Stimulated activated CD4-positive, alpha-beta T cell treated with anti-CD3 and anti-CD28 coated beads, Interleukin-1b, Interleukin-23, amount 100 ng/mL, for 48 hours (primary cell): ENCODE measurements around the gene MSI2.

ENCODE experiments used
- DNase-seq: peaks from one replicate; pipeline ENCODE4 v3.0.0-alpha.2; 2020

Gene MSI2

GRCh38 chr17:57247261-57247660 is 9.1 kb upstream of the MSI2 start:
- DNase-seq, result no peak

GRCh38 chr17:57247913-57248312 is 8.4 kb upstream of the MSI2 start:
- DNase-seq, result no peak

- DNase-seq, result no peak
Measured at GRCh38 chr17:57249520-57249919, 6.8 kb upstream of the MSI2 start.

- DNase-seq, result no peak
Measured at GRCh38 chr17:57251211-57251787, 5.0 kb upstream of the MSI2 start.

- DNase-seq, result no peak
Measured at GRCh38 chr17:57253362-57254065, 2.8 kb upstream of the MSI2 start.

- no peak for DNase-seq
Measured at GRCh38 chr17:57255182-57255775, 1.0 kb upstream of the MSI2 start.

GRCh38 chr17:57256708-57257112 is 387 bp downstream of the MSI2 start:
- peak; percentile 17 for DNase-seq

GRCh38 chr17:57257195-57257894 is 1.0 kb downstream of the MSI2 start:
- no peak for DNase-seq

GRCh38 chr17:57257895-57258851 is 1.9 kb downstream of the MSI2 start:
- DNase-seq, result no peak

GRCh38 chr17:57259306-57259705 is 3.0 kb downstream of the MSI2 start:
- DNase-seq, result no peak

- DNase-seq, result no peak
Measured at GRCh38 chr17:57259817-57260216, 3.5 kb downstream of the MSI2 start.

GRCh38 chr17:57260325-57261083 is 4.2 kb downstream of the MSI2 start:
- DNase-seq, result no peak

GRCh38 chr17:57261084-57261461 is 4.8 kb downstream of the MSI2 start:
- no peak for DNase-seq

- DNase-seq, result no peak
Measured at GRCh38 chr17:57262557-57262956, 6.2 kb downstream of the MSI2 start.

- DNase-seq, result no peak
Measured at GRCh38 chr17:57264250-57264649, 7.9 kb downstream of the MSI2 start.

- no peak for DNase-seq
Measured at GRCh38 chr17:57264776-57265175, 8.5 kb downstream of the MSI2 start.

GRCh38 chr17:57266902-57267311 is 10.6 kb downstream of the MSI2 start:
- DNase-seq, result no peak

GRCh38 chr17:57268181-57268580 is 11.9 kb downstream of the MSI2 start:
- no peak for DNase-seq

GRCh38 chr17:57269052-57269451 is 12.7 kb downstream of the MSI2 start:
- no peak for DNase-seq

- DNase-seq, result no peak
Measured at GRCh38 chr17:57269598-57270255, 13.4 kb downstream of the MSI2 start.

GRCh38 chr17:57270801-57271245 is 14.5 kb downstream of the MSI2 start:
- DNase-seq, result no peak
